MCF 10A (cell line): ENCODE measurements around the gene ARHGAP10. TPM values are rescaled to one million over a fixed set of nuclear protein-coding genes. Genes with fewer than 3 reads are reported as not detected.

Experiments used
- BruUV-seq: library from RNA; stranded (reverse); fragments of 400-500 nt; replicated peaks from 2 replicates; lab custom pipeline; 2021; lab: Mats Ljungman, UMichigan
- CTCF ChIA-PET: fragments of 300-600 bp; sonication (Branson Sonifier 250); formaldehyde crosslinking; extraction: SDS; loops from one replicate; lab custom pipeline; 2021; ENCODE audit warnings: antibody characterized with exemption, inconsistent platforms; lab: Yijun Ruan, JAX
- POLR2A ChIA-PET: fragments of 300-600, 350-650 bp; sonication (Branson Sonifier 250); formaldehyde crosslinking; extraction: SDS; loops from one replicate; lab custom pipeline; 2020; ENCODE audit warnings: antibody characterized with exemption, inconsistent platforms; lab: Yijun Ruan, JAX
- DNase-seq: peaks from one replicate; pipeline ENCODE4 v3.0.0-alpha.2; 2018; ENCODE audit not compliant: unreplicated experiment
- H3K27ac Mint-ChIP-seq: one replicate; pipeline ENCODE4 v1.8.0; 2022; ENCODE audit warnings: mild to moderate bottlenecking, low read depth, mixed read lengths; ENCODE audit not compliant: unreplicated experiment
- H3K27me3 Mint-ChIP-seq: one replicate; pipeline ENCODE4 v1.8.0; 2022; ENCODE audit warnings: mixed read lengths; ENCODE audit not compliant: insufficient read depth, unreplicated experiment
- H3K36me3 Mint-ChIP-seq: one replicate; pipeline ENCODE4 v1.8.0; 2022; ENCODE audit warnings: mild to moderate bottlenecking, moderate library complexity, mixed read lengths; ENCODE audit not compliant: insufficient read depth, unreplicated experiment
- H3K4me1 Mint-ChIP-seq: one replicate; pipeline ENCODE4 v1.8.0; 2022; ENCODE audit warnings: mixed read lengths; ENCODE audit not compliant: insufficient read depth, unreplicated experiment
- H3K4me3 Mint-ChIP-seq: one replicate; pipeline ENCODE4 v1.8.0; 2022; ENCODE audit warnings: mild to moderate bottlenecking, moderate library complexity, mixed read lengths; ENCODE audit not compliant: unreplicated experiment
- H3K9me3 Mint-ChIP-seq: one replicate; pipeline ENCODE4 v1.8.0; 2022; ENCODE audit warnings: mixed read lengths; ENCODE audit not compliant: unreplicated experiment
- CTCF ChIP-seq: fragments of 200-600 bp; IDR thresholded peaks from one replicate; pipeline ENCODE4 v1.8.0; 2022; ENCODE audit warnings: antibody characterized with exemption, mild to moderate bottlenecking; ENCODE audit not compliant: unreplicated experiment
- intact Hi-C: fragments of 100-400 bp; cut with micrococcal nuclease; formaldehyde crosslinking; loops from 2 replicates; pipeline ENCODE4 v1.14.1; 2022
- total RNA-seq: library from RNA; stranded (reverse); gene quantifications from 2 replicates; pipeline ENCODE4 v1.2.3, GENCODE V29; 2022

Gene ARHGAP10
- total RNA-seq, 1 experiment from 2014 or later = 22.4 TPM

- intact Hi-C loops = no loop called here
- ChIA-PET POLR2A (interaction anchor here (0.9 to 2.0 kb wide), 3 partner anchors 18 to 54 kb away, joined by 3 to 9 read pairs (median 3); partner anchors contain the start of gene ARHGAP10), CTCF (interaction anchor here (0.6 to 3.6 kb wide), 6 partner anchors 9 to 94 kb away, joined by 3 to 18 read pairs (median 4); no protein-coding TSS in a partner anchor)
- Mint-ChIP-seq H3K4me3 (no peak overlapping the region), H3K27me3 (no peaks in the 10 kb centered on the region), H3K36me3 (no peaks in the 10 kb centered on the region), H3K9me3 (no peaks in the 10 kb centered on the region), H3K4me1 (peaks cover 26% of the 10 kb centered on the region), H3K27ac (no peak overlapping the region)
- TF ChIP-seq CTCF = no peak
- no TSS peak for BruUV-seq
- no peak for DNase-seq
These were observed 54.1 kb downstream of the ARHGAP10 start for GRCh38 chr4:147786031-147786430.

- DNase-seq = no peak
- ChIA-PET POLR2A (interaction anchor here (0.9 to 2.0 kb wide), 6 partner anchors 18 to 55 kb away, joined by 3 to 9 read pairs (median 3); partner anchors contain the start of gene ARHGAP10), CTCF (interaction anchor here (0.6 to 3.6 kb wide), 6 partner anchors 9 to 80 kb away, joined by 3 to 18 read pairs (median 4); no protein-coding TSS in a partner anchor)
- Mint-ChIP-seq H3K27ac (no peak overlapping the region), H3K9me3 (no peaks in the 10 kb centered on the region), H3K4me1 (peaks cover 26% of the 10 kb centered on the region), H3K27me3 (no peaks in the 10 kb centered on the region), H3K36me3 (no peaks in the 10 kb centered on the region), H3K4me3 (no peak overlapping the region)
- intact Hi-C loops = no loop called here
- no TSS peak for BruUV-seq
- TF ChIP-seq CTCF = no peak
These were observed 54.6 kb downstream of the ARHGAP10 start for GRCh38 chr4:147786531-147786930.

- H3K27me3 Mint-ChIP-seq = no peaks in the 10 kb centered on the region
- ChIA-PET POLR2A (interaction anchor here (0.7 to 1.5 kb wide), 6 partner anchors 9 to 54 kb away, joined by 3 to 4 read pairs (median 3); no protein-coding TSS in a partner anchor), CTCF (interaction anchor here (0.6 to 3.6 kb wide), 4 partner anchors 9 to 79 kb away, joined by 3 to 18 read pairs (median 6); no protein-coding TSS in a partner anchor)
- no peak overlapping the region for H3K27ac Mint-ChIP-seq
- peaks cover 22% of the 10 kb centered on the region for H3K4me1 Mint-ChIP-seq
- no TSS peak for BruUV-seq
- DNase-seq = peak; percentile 49
- H3K36me3 Mint-ChIP-seq = no peaks in the 10 kb centered on the region
- no peak for TF ChIP-seq CTCF
- H3K4me3 Mint-ChIP-seq = no peak overlapping the region
- no peaks in the 10 kb centered on the region for H3K9me3 Mint-ChIP-seq
- intact Hi-C loops = no loop called here
These were observed 55.3 kb downstream of the ARHGAP10 start for GRCh38 chr4:147787204-147787603.

- CTCF ChIA-PET = interaction anchor here (1.2 to 3.6 kb wide), 4 partner anchors 21 to 81 kb away, joined by 3 to 18 read pairs (median 6); no protein-coding TSS in a partner anchor
- Mint-ChIP-seq H3K9me3 (no peaks in the 10 kb centered on the region), H3K4me3 (no peak overlapping the region), H3K27me3 (no peaks in the 10 kb centered on the region), H3K27ac (no peak overlapping the region), H3K36me3 (peaks cover 3% of the 10 kb centered on the region), H3K4me1 (peaks cover 29% of the 10 kb centered on the region)
- DNase-seq = no peak
- BruUV-seq = no TSS peak
- POLR2A ChIA-PET = interaction anchor here (2.5 kb wide), 1 partner anchor 16 kb away, joined by 7 read pairs; no protein-coding TSS in a partner anchor
- intact Hi-C loops = no loop called here
- TF ChIP-seq CTCF = no peak
These were observed 56.9 kb downstream of the ARHGAP10 start for GRCh38 chr4:147788791-147789190.
